ENCODE results near the gene LAMA1. TPM values are rescaled to one million over a fixed set of nuclear protein-coding genes. Genes with fewer than 3 reads are reported as not detected.
"Not testable (repeated sequence)": the region's sequence is repeated elsewhere in the genome, so short reads cannot be mapped to it uniquely, and the experiment has no call there.

Gene LAMA1
- total RNA-seq (2014; rRNA removed): 1.4 TPM in 2 replicates
- polyA plus RNA-seq (2012): 2.1 TPM

GRCh38 chr18:7117390-7118355 lies at the start of gene LAMA1:
Gene LAMA1, minus strand, starts transcription at chr18:7117797. Its CDS starts 77 bp downstream, at chr18:7117720.
- DNase-seq (ENCODE audit: low read depth): no peak

GRCh38 chr18:7165846-7166393 lies 48.3 kb upstream of the LAMA1 start:
- no peak for DNase-seq (ENCODE audit: low read depth)

GRCh38 chr18:7164323-7165004 lies 46.9 kb upstream of the LAMA1 start:
- no peak for DNase-seq (ENCODE audit: low read depth)

DNA sequence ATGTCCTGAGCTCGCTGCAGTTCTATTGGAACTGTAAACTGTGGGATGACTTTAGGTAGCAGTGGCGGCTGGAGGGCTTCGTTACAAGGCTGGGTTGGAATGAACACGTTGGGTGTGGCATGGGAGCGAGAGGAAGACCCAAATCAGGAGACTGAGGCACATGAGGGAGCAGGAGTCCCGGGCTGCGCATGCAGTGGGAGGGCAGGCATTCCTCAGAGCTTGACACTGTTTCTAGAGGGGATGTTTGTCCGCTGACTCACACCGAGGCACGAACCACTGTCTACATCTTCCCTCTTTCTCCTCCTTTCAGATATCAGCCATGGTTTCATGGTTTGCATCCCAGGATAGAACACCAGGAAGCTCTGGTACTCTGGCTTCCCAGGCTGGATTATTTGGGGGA lies 40.6 kb upstream of the LAMA1 start:
- peak; percentile 37 for DNase-seq (ENCODE audit: low read depth)

- DNase-seq (ENCODE audit: low read depth): no peak
Measured at GRCh38 chr18:7157760-7158159, 40.2 kb upstream of the LAMA1 start.

- DNase-seq (ENCODE audit: low read depth): no peak
Measured at GRCh38 chr18:7155887-7156286, 38.3 kb upstream of the LAMA1 start.

GRCh38 chr18:7155092-7155491 lies 37.5 kb upstream of the LAMA1 start:
- DNase-seq (ENCODE audit: low read depth): no peak

DNA sequence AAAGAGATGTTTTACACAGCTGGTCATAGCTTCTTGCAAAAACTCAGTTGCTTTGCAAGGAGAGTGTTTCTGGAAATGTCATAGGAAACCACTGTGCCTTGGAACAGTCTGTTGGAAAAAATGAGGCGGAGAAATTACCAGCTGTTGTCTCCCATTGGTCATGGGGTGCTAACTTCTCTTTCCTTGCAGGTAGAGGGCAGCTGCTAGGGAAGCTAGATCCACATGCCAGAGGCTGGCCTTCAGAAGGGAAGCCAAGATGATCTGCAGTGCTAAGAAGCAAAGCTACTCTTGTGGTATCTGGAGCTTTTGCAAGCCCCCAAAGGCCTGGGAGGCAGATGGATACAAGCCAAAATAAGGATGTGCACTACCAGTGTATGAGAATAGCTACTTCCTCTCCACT lies 34.8 kb upstream of the LAMA1 start:
- DNase-seq (ENCODE audit: low read depth): no peak

DNA sequence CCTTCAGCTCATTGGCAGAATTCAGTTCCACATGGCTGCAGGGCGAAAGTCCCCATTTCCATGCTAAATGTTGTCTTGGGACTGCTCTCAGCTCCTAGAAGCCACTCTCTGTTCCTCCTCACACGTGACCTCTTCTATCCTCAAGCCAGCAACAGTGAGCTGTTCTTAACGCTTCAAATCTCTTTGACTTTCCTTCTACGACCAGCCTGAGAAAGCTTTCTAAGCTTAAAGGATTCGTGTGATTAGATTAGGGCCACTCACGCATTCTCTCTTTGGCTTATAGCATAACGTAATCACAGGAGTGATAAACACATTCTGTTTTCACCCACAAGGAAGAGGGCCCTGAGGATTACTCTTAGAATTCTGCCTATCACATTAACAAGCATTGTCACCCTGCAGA lies 29.8 kb upstream of the LAMA1 start:
- DNase-seq (ENCODE audit: low read depth): no peak

- no peak for DNase-seq (ENCODE audit: low read depth)
Measured at GRCh38 chr18:7146067-7146466, 28.5 kb upstream of the LAMA1 start.

DNA sequence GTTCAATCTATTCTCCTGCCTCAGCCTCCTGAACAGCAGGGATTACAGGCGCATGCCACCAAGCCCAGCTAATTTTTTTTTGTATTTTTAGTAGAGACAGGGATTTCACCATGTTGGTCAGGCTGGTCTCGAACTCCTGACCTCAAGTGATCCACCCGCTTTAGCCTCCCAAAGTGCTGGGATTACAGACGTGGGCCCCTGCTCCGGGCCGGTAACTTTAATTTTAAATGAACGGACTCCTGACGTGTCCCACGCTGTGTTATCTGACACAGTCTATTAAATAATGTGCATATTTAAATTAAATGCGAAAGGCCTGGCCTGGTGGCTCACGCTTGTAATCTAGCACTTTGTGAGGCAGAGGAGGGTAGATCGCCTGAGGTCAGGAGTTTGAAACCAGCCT lies 27.3 kb upstream of the LAMA1 start:
- not testable (repeated sequence) for DNase-seq (ENCODE audit: low read depth)

GRCh38 chr18:7141287-7141686 lies 23.7 kb upstream of the LAMA1 start:
- DNase-seq (ENCODE audit: low read depth): no peak

GRCh38 chr18:7139409-7139808 lies 21.8 kb upstream of the LAMA1 start:
- no peak for DNase-seq (ENCODE audit: low read depth)

DNA sequence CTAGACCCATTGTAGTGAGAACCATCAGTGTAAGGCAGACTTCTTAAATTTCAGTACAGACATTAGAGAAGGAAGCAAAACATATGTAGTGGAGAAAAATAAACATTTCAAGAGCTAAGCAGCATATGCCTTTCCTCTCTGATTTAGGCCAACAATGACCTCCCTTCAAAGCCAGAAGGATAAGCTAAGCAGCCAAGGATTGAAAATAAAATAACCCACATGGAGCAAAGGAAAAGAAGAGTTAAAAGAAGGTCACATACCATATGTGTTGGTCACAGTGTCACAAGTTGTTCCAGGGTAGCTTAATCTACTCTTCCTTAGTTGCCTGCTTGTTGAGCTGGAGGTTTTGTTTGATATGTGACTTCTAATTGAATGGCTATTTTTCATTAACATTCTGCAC lies 15.6 kb upstream of the LAMA1 start:
- peak; percentile 8 for DNase-seq (ENCODE audit: low read depth)

DNA sequence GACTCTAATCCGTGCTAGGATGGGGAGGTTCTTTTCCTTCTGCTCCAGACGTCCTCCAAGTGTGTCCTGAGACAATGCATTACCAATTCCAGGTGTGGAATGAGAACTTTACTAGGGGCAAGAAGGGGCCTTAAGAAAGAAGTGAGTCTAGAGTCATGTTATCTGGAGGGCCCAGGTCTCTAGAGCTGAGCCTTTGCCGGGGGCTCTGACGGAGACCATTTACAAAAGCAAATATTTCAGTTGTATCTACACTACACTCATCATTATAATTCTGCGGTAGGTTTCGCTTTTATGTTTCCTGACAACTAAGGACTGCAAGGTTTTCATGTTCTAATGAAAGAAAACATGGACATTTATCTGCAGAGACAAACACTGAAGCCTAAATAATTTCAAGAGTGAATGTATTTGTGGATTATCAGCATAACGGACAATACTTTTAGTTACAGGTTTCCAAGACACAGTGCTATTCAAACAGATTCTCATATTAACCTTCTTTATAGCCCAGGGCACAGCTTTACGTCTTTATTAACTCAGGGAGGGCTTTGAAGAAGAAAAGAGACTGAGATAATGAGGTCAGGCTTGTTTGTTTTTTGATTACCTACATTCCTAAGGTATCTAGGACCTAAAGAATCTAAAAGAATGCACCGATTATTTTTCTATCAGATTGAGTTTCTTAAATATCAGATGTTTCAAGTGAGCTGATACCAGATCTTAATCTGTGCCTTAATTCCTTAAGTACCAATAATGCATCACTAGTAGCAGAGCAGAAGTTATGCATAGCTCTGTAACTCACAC lies 15.0 kb upstream of the LAMA1 start:
- no peak for DNase-seq (ENCODE audit: low read depth)

DNA sequence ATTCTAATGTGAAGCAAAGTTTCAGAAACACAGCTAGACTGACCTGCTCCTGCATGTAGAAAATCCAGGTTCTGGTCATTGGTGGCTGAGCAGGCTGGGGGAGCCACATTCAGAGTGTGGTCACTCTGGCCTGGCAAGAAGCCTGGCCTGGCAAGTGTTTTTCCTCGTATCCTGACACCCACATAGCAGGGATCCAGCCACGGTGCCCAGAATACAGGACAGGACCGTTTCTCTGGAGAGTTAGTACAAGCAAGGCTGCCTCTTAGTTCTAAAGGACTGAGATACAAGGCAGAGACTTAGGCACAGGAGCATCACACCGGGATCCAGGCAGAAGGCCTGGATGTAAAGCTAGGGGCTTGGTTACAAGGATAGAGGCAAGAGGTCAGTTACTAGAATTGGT lies 4.8 kb upstream of the LAMA1 start:
- DNase-seq (ENCODE audit: low read depth): no peak

GRCh38 chr18:7116792-7117389 lies 706 bp downstream of the LAMA1 start:
- no peak for DNase-seq (ENCODE audit: low read depth)

- no peak for DNase-seq (ENCODE audit: low read depth)
Measured at GRCh38 chr18:7116001-7116730, 1.4 kb downstream of the LAMA1 start.

- DNase-seq (ENCODE audit: low read depth): no peak
Measured at GRCh38 chr18:7112936-7113335, 4.7 kb downstream of the LAMA1 start.

- DNase-seq (ENCODE audit: low read depth): no peak
Measured at GRCh38 chr18:7111134-7111533, 6.5 kb downstream of the LAMA1 start.

DNA sequence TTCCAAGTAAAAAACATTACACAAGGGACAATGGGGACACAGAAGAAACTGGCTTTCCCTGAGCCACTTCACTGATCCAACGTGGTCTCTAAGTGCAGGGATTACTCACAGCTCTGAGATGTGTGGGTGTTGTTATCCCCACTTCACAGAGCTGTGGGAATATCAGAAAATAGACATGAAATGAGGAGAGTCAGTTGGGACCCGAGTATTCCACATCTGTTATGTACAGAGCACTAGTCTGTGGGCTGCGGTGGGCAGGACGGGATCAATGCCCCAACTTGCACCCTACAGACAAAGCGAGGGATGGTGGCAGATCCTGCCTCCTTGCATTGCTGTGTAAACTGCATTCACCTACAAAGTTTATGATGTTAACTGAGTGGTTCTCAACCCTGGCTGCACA lies 11.7 kb downstream of the LAMA1 start:
- no peak for DNase-seq (ENCODE audit: low read depth)

All from LHCN-M2 (cell line).